Measurements from ENCODE around the gene ISOC2.
A peak's percentile ranks its signal among the peaks of the same experiment; 100 is the strongest.
"Not testable (repeated sequence)": the region's sequence is repeated elsewhere in the genome, so short reads cannot be mapped to it uniquely, and the experiment has no call there.

The ISOC2 gene

DNA sequence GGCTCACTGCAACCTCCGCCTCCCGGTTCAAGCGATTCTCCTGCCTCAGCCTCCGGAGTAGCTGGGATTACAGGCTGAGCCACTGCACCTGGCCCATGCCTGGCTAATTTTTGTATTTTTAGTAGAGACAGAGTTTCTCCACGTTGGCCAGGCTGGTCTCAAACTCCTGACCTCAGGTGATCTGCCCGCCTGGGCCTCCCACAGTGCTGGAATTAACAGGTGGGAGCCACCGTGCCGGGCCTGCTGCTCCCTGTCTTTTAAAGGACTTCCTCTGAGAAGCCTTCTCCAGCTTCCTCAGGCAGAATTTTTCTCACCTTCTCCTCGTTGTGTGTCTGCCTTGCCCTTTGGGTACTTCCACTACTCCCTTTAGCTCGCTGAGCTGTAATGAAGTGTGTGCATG is 35.4 kb upstream of the ISOC2 start:
- not testable (repeated sequence) for H3K4me3 ChIP-seq (ENCODE audit: low read depth, low read length); H3K27me3 ChIP-seq (ENCODE audit: insufficient read depth, low read length); H3K27ac ChIP-seq (ENCODE audit: low read depth, low read length); H3K79me2 ChIP-seq (ENCODE audit: control insufficient read depth, insufficient read depth, low read length, unreplicated experiment); H2AFZ ChIP-seq (ENCODE audit: low read length, unreplicated experiment); H3K36me3 ChIP-seq (ENCODE audit: insufficient read depth, low read length)
- peaks cover 17% of the 10 kb centered on the region for H3K4me1 ChIP-seq (ENCODE audit: control insufficient read depth, insufficient read depth, low read length, unreplicated experiment)

DNA sequence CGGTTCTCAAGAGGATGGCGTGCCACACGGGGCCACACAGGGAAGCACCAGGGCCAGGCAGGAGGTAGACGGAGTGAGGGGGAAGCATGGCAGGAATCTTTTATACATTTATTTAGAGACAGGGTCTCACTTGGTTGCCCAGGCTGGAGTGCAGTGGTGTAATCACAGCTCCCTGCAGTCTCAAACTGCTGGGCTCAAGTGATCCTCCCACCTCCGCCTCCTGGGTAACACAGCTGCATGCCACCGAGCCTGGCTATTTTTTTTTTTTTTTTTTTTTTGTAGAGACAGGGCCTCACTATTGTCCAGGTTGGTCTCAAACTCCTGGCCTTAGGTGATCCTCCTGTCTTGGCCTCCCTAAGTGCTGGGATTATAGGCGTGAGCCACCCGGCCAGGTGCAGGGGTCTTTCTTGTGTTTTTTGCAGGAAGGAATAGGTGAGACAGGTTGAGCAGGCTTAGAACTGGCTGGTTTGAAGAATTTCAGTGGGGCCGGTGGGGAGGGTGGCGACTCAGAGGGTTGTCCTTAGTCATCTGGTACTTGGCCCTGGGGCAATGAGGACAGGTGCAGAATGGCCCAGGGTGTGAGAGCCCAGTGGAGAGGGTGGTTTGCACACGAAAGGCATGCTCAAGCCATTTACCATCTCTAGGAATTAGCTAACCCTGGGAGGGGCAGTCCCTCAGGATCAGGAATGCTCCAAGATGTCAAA is 34.4 kb upstream of the ISOC2 start:
- Histone ChIP-seq H3K27me3 (ENCODE audit: insufficient read depth, low read length) (no peaks in the 10 kb centered on the region), H3K4me1 (ENCODE audit: control insufficient read depth, insufficient read depth, low read length, unreplicated experiment) (peaks cover 17% of the 10 kb centered on the region), H3K79me2 (ENCODE audit: control insufficient read depth, insufficient read depth, low read length, unreplicated experiment) (peaks cover 8% of the 10 kb centered on the region), H3K36me3 (ENCODE audit: insufficient read depth, low read length) (no peaks in the 10 kb centered on the region), H3K27ac (ENCODE audit: low read depth, low read length) (no peak overlapping the region), H3K4me3 (ENCODE audit: low read depth, low read length) (no peak overlapping the region), H2AFZ (ENCODE audit: low read length, unreplicated experiment) (no peak overlapping the region)

DNA sequence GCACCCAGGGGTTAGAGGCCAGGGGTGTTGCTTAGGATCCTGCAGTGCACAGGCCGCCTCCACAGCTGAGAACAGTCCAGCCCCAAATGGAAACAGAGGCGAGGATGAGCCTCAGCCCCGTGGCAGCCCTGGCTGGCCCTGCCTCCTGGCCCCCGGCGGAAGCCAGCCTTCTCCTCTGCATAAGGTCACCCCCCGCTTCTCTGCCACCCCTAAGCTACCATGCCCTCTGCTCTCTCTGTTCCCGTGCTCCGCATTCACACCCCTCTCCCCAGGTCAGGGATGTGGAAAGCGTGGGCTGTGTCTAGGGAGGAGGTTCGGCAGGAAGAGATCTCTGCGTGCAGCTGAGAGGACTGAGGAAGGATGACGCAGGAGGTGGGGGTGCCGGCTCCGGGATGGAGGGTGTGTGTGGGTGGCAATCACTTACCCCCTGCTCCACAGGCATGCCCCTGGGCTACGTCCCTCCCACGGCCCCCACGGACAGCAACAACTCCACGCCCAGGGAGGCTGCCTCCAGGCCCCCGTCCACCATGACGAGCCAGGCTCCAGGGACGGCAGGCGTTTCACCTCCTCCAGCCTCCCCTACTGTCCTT is 32.8 kb upstream of the ISOC2 start:
- Histone ChIP-seq H2AFZ (ENCODE audit: low read length, unreplicated experiment) (peak overlapping the region; percentile 43), H3K36me3 (ENCODE audit: insufficient read depth, low read length) (no peaks in the 10 kb centered on the region), H3K4me3 (ENCODE audit: low read depth, low read length) (peak overlapping the region; percentile 81), H3K79me2 (ENCODE audit: control insufficient read depth, insufficient read depth, low read length, unreplicated experiment) (peaks cover 8% of the 10 kb centered on the region), H3K27ac (ENCODE audit: low read depth, low read length) (peak overlapping the region; percentile 80), H3K27me3 (ENCODE audit: insufficient read depth, low read length) (no peaks in the 10 kb centered on the region), H3K4me1 (ENCODE audit: control insufficient read depth, insufficient read depth, low read length, unreplicated experiment) (peaks cover 17% of the 10 kb centered on the region)

DNA sequence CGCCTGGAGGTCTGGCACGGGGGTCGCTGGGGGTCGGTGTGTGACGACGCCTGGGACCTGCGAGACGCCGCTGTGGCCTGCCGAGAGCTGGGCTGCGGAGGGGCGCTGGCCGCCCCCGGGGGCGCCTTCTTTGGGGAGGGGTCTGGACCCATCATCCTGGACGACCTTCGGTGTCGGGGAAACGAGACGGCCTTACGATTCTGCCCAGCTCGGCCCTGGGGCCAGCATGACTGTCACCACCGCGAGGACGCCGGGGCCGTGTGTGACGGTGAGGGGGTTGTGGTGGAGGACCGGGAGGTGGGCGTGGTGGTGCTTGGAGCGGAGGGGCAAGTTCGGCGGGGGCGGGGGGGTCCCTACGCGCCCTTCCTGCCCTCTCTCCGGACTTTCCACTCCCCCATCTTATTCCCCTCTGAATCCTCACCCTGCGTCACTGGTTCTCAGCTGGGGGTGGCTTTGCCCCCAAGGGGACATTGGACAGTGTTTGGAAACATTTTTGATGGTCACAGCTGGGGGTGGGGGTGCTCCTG is 32.3 kb upstream of the ISOC2 start:
- Histone ChIP-seq H3K27me3 (ENCODE audit: insufficient read depth, low read length) (no peaks in the 10 kb centered on the region), H3K27ac (ENCODE audit: low read depth, low read length) (peak overlapping the region; percentile 80), H3K36me3 (ENCODE audit: insufficient read depth, low read length) (no peaks in the 10 kb centered on the region), H2AFZ (ENCODE audit: low read length, unreplicated experiment) (peak overlapping the region; percentile 12), H3K79me2 (ENCODE audit: control insufficient read depth, insufficient read depth, low read length, unreplicated experiment) (peaks cover 8% of the 10 kb centered on the region), H3K4me3 (ENCODE audit: low read depth, low read length) (peak overlapping the region; percentile 81), H3K4me1 (ENCODE audit: control insufficient read depth, insufficient read depth, low read length, unreplicated experiment) (peaks cover 17% of the 10 kb centered on the region)

DNA sequence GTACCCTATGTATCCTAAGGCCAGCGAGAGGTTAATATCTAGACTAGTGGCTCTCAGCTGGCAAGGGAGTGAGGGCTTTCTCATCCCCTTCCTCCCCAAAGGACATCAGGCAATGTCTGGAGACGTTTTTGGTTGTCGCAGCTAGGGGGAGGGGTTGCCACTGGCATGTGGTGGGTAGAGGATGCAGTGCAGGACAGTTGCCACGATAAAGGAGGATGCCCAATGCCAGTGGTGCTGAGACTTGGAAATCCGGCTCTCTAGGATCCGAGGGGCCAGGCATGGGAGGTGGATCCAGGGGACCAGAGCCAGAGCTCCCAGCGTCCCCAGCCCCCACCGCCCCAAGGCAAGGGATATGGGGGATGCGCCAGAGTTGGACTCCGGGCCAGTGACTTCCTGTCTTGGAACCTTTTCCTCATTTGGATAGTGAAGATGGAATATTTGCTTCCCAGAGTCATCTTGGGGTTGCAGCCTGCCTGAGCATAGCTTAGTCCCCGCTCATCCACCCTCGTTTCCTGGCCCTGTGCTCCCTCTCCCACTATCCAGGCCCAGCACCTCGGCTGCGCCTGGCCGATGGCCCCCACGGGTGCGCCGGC is 31.7 kb upstream of the ISOC2 start:
- H3K4me1 ChIP-seq (ENCODE audit: control insufficient read depth, insufficient read depth, low read length, unreplicated experiment) = peaks cover 21% of the 10 kb centered on the region
- peak overlapping the region; percentile 65 for H3K4me3 ChIP-seq (ENCODE audit: low read depth, low read length)
- H3K27ac ChIP-seq (ENCODE audit: low read depth, low read length) = peak overlapping the region; percentile 80

DNA sequence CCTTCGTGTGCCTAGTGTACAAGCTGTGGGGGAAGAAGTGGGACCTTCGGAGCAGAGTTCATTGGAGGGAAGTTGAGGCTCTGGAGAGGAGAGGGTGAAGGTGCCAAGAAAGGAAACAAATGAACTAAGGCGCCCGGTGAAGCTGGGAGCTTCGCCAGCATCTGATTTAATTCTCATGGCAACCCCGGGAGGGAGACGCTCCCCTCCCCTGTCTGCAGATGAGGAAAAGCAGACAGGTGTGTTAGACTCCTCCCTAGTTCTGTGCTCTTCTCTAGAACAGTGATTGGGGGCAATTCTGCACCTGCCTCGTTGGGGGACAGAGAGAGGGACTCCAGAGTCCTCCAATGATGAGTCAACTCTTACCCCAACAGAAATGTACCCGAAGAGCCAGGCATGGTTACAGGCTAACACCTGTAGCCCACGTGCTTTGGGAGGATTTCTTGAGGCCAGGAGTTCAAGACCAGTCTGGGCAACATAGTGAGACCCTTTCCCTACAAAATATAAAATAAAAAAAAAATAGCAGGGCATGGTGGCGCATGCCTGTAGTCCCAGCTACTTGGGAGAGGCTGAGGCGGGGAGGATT is 31.0 kb upstream of the ISOC2 start:
- H2AFZ ChIP-seq (ENCODE audit: low read length, unreplicated experiment) = no peak overlapping the region
- H3K4me3 ChIP-seq (ENCODE audit: low read depth, low read length) = no peak overlapping the region
- peaks cover 25% of the 10 kb centered on the region for H3K4me1 ChIP-seq (ENCODE audit: control insufficient read depth, insufficient read depth, low read length, unreplicated experiment)
- H3K79me2 ChIP-seq (ENCODE audit: control insufficient read depth, insufficient read depth, low read length, unreplicated experiment) = peaks cover 8% of the 10 kb centered on the region
- no peaks in the 10 kb centered on the region for H3K36me3 ChIP-seq (ENCODE audit: insufficient read depth, low read length)
- H3K27ac ChIP-seq (ENCODE audit: low read depth, low read length) = no peak overlapping the region
- H3K27me3 ChIP-seq (ENCODE audit: insufficient read depth, low read length) = no peaks in the 10 kb centered on the region

More for the DNA sequence above, 31.7 kb upstream of the ISOC2 start:
- no peak overlapping the region for H2AFZ ChIP-seq (ENCODE audit: low read length, unreplicated experiment)
- peaks cover 8% of the 10 kb centered on the region for H3K79me2 ChIP-seq (ENCODE audit: control insufficient read depth, insufficient read depth, low read length, unreplicated experiment)
- H3K27me3 ChIP-seq (ENCODE audit: insufficient read depth, low read length) = no peaks in the 10 kb centered on the region
- no peaks in the 10 kb centered on the region for H3K36me3 ChIP-seq (ENCODE audit: insufficient read depth, low read length)

DNA sequence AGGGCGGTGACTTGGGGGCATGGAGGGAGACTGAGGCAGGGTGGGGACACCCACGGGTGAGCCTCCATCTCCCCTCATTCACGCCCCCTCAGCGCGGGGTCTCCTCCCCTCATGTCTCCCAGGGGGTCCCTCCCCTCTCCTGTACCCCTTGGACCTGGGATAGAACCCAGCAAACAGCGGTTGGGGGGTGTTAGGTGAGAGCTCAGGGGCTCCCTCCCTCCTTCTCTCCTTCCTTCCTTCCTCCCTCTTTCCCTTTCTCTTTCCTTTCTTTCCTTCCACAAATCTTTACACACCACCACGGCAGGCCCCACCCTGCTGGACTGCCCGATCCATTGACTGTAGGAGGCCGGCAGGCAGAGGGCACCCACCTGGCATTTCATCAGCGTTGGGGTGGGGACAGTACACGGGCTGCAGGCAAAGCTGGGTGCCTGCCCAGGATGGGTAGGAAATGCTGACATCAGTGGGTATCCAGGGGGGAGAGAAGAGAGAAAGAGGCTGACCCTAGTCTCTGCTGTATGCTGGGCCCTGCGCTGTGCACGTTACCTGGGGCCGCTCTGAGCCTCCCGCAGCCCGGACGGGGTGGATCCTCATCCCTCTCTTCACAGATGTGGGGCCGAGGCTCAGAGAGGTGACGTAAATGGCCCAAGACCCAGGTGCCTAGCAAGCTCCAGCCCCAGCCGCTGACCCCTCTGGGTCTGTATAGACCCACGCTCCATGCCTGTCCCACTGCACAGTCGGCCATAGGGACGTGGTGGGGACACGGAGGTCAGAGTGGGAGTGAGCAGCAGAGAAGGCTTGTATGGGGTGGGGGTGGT is 30.3 kb upstream of the ISOC2 start:
- Histone ChIP-seq H2AFZ (ENCODE audit: low read length, unreplicated experiment) (no peak overlapping the region), H3K4me1 (ENCODE audit: control insufficient read depth, insufficient read depth, low read length, unreplicated experiment) (peaks cover 32% of the 10 kb centered on the region), H3K36me3 (ENCODE audit: insufficient read depth, low read length) (no peaks in the 10 kb centered on the region), H3K27ac (ENCODE audit: low read depth, low read length) (no peak overlapping the region), H3K4me3 (ENCODE audit: low read depth, low read length) (no peak overlapping the region), H3K27me3 (ENCODE audit: insufficient read depth, low read length) (no peaks in the 10 kb centered on the region), H3K79me2 (ENCODE audit: control insufficient read depth, insufficient read depth, low read length, unreplicated experiment) (peaks cover 8% of the 10 kb centered on the region)

DNA sequence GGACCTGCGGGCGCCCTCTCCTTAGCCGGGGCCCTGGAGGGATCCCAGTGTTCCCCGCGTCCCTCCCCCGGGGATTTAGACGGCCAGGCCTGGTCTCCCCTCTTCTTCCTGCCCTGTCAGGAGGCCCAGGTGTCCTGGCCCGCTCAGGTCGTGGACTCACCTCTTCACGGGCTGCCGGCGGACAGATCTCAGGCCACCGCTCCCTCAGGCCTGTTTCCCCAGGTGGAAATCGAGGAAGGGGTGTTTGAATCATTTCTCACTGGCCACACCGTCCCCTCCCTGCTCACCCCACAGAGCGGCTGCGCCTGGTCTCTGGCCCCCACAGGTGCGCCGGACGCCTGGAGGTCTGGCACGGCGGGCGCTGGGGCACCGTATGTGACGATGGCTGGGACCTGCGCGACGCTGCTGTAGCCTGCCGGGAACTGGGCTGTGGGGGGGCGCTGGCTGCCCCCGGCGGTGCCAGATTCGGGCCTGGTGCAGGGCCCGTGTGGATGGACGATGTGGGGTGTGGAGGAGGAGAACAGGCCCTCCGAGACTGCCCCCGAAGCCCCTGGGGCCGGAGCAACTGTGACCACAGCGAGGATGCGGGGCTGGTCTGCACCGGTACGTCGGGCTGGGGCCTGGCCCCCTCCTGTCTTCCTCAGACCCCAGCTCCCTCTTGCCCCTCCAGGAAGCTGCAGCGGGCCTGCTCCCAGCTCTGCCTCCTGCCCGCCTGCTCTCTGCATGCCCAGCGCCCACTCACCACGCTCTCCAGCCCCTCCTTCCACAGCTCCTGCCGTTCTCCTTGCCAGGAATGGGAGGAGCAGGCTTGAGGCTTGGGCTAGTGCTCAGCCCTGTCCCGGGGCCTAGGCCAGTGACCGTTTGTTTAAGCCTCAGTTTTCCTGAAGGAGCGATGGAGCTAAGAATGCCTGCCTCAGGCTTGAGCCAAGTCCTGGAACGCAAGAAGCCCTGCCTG is 29.3 kb upstream of the ISOC2 start:
- Histone ChIP-seq H3K79me2 (ENCODE audit: control insufficient read depth, insufficient read depth, low read length, unreplicated experiment) (peaks cover 9% of the 10 kb centered on the region), H3K4me3 (ENCODE audit: low read depth, low read length) (no peak overlapping the region), H3K36me3 (ENCODE audit: insufficient read depth, low read length) (no peaks in the 10 kb centered on the region), H3K27ac (ENCODE audit: low read depth, low read length) (no peak overlapping the region), H3K27me3 (ENCODE audit: insufficient read depth, low read length) (no peaks in the 10 kb centered on the region), H2AFZ (ENCODE audit: low read length, unreplicated experiment) (no peak overlapping the region), H3K4me1 (ENCODE audit: control insufficient read depth, insufficient read depth, low read length, unreplicated experiment) (peaks cover 42% of the 10 kb centered on the region)

DNA sequence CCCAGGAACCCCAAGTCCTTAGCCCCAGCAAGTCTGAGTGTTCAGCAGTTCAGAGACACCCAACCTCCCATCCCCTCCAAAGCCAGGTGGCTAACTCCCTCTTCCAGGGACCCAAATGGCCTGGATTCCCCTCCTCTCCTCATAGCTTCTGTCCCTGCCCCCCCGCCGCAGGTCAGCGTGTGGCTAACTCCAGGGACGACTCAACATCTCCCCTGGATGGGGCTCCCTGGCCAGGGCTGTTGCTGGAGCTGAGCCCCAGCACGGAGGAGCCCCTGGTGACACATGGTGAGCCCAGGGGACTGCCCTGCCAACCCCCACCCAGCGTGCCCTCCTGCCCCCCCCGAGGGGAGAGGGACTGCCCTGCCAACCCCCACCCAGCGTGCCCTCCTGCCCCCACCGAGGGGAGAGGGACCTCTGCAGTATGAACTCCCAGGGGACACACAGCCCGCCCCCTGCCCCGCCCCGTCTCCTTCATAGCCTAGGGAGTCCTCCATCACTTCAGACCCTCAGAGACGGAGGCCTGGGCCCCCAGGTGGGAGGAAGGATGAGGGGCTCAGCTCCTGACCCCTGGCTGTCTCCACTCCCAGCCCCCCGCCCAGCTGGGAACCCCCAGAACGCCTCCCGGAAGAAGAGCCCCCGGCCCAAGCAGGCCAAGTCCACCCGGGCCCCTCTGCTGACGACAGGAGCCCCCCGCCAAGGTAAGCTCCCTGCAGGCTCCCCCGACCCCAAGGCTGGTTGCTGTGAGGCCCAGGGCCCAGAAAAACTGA is 28.5 kb upstream of the ISOC2 start:
- no peak overlapping the region for H3K4me3 ChIP-seq (ENCODE audit: low read depth, low read length)
- peaks cover 8% of the 10 kb centered on the region for H3K79me2 ChIP-seq (ENCODE audit: control insufficient read depth, insufficient read depth, low read length, unreplicated experiment)
- peaks cover 42% of the 10 kb centered on the region for H3K4me1 ChIP-seq (ENCODE audit: control insufficient read depth, insufficient read depth, low read length, unreplicated experiment)
- no peak overlapping the region for H3K27ac ChIP-seq (ENCODE audit: low read depth, low read length)
- H2AFZ ChIP-seq (ENCODE audit: low read length, unreplicated experiment) = no peak overlapping the region
- H3K36me3 ChIP-seq (ENCODE audit: insufficient read depth, low read length) = no peaks in the 10 kb centered on the region
- H3K27me3 ChIP-seq (ENCODE audit: insufficient read depth, low read length) = no peaks in the 10 kb centered on the region
